ENCODE results near the gene DOK7.

Gene DOK7, protein sequence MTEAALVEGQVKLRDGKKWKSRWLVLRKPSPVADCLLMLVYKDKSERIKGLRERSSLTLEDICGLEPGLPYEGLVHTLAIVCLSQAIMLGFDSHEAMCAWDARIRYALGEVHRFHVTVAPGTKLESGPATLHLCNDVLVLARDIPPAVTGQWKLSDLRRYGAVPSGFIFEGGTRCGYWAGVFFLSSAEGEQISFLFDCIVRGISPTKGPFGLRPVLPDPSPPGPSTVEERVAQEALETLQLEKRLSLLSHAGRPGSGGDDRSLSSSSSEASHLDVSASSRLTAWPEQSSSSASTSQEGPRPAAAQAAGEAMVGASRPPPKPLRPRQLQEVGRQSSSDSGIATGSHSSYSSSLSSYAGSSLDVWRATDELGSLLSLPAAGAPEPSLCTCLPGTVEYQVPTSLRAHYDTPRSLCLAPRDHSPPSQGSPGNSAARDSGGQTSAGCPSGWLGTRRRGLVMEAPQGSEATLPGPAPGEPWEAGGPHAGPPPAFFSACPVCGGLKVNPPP

DNA sequence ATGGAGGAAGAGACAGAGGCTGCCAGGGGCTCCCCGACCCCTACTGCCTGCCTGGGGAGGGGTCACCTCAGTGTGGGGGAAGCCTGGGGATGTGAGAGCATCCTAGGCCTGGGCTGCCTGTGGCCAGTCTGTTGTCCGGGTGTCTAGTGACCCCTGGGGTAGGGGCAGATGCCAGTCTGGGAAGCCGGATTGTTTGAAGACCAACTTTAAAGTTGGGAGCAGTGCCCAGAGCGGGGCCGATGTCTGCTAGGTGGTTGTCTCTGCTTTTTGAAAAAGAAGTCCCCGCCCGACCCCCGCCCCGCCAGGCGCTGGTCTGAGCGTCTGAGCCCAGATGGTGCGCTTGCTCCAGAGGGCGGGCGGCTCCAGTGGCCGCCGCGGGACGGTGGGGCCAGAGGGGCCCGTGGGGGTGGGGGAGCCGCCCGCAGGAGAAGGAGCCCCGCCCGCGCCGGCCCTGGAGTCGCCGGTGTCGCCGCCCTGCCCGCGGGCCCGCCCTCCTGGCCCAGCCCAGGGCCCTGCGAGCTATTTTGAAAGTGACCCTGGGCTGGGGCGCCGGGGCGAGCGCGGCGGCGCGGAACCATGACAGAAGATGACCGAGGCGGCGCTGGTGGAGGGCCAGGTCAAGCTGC lies at the start of gene DOK7:
TSS of gene DOK7 (plus strand) at position 517 of the 626 bp plus-strand sequence. CDS start at position 587, 70 bp downstream.
- no peak for DNase-seq (ENCODE audit: low spot score)

DNA sequence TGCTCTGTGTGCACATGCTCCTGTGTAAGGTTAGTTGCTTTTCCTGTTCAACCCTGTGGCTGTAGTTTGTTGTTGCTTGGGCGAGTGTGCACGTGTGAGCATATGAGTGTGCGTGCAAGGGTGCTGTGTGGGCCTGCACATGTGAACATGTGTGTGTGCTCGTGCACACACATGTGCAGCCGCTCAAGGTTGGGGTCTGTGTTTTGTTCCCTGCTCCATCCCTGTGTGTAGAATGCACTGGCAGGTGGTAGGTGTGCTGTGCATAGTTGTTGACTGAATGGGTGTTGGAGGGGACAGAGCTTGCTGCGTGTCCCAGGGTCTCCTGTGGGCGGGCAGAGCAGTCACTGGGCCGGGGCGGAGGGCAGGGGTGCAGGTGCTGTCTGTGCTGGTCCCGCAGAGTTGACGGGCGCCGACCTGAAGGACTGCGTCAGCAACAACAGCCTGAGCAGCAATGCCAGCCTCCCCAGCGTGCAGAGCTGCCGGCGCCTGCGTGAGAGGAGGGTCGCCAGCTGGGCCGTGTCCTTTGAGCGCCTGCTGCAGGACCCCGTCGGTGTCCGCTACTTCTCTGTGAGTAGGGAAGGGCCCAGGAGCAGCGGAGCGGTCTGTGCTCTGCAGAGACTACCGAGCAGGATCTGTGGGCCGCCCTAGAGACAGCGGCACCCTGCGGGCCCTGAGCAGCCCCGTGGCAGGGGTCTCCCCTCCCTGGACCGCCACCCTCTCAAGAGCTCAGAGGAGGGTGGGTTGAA lies 49.3 kb upstream of the DOK7 start:
- DNase-seq (ENCODE audit: low spot score) = no peak

DNA sequence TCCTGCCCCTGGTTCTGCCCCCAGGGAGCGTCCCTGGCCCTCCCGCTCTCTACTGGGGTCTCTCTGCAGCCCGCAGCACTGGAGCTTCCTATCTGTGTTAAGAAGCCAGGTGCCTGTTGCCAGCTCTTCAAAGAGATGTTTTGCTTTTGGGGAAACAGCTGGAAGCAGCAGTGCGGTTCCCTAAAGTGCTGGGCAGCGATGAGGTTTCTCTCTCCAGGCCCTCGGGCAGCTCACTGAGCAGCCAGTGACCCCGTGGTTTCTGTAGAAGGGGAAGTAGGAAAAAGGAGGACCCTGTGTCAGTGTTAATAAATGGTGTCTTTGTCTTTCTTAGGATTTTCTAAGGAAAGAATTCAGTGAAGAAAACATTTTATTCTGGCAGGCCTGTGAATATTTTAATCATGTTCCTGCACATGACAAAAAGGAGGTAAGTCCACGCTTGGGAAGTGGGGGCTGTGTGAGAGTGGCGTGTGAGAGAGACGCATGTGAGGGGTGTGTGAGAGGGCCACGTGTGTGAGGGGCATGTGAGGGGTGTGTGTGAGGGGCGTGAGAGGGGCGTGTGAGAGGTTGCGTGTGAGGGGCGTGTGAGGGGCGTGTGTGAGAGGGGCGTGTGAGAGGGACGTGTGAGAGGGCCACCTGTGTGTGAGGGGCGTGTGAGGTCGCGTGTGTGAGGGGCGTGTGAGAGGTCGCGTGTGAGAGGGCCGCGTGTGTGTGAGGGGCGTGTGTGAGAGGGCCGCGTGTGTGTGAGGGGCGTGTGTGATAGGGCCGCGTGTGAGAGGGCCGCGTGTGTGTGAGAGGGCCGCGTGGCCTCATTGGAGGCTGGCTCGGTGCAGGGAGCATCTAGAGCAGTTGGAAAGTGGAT lies 48.5 kb upstream of the DOK7 start:
- no peak for DNase-seq (ENCODE audit: low spot score)

DNA sequence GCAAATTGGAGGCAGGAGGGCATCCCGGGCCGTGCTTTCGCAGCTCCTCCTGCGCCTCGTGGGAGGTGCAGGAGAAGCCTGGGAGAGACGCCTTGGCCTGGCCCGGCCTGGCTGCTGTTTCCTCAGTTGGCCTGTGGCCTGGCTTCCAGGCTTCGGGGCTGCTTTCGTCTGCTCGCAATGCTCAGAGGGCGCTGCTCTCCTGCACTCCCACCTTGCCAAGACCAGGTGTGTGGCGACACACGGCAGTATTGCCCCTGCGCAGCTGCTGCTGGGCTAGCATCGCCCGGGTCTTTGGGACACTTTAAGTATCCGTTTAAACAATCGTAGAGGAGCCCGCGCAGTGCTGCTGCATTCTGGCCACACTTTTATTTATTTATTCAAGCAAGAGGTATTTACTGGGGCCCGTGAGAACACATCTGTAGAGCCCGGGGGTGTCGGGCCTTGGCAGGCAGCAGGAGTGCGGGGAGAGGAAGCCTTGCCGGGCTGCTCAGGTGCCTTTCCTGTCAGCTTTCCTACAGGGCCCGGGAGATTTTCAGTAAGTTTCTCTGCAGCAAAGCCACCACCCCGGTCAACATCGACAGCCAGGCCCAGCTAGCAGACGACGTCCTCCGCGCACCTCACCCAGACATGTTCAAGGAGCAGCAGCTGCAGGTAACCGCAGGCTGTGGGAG lies 47.5 kb upstream of the DOK7 start:
- no peak for DNase-seq (ENCODE audit: low spot score)

DNA sequence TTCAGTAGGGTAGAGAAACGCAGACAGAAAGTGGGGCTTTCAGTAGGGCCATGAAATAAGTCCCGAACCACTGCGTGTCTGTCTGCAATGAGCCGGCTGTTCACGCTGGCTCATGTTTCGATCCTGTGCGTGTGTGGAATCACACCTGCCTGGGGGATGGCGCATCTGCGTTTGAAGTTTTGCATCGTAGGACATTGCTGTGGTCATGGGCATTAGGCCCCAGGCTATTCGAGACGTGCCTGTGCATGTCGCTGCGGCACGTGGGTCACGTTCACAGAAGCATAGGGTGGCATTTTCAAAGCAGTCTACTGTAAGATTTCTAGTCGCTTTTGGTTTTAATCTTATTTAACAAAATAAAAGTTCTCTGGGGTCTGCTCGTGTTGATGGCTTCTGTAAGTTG lies 46.8 kb upstream of the DOK7 start:
- no peak for DNase-seq (ENCODE audit: low spot score)

DNA sequence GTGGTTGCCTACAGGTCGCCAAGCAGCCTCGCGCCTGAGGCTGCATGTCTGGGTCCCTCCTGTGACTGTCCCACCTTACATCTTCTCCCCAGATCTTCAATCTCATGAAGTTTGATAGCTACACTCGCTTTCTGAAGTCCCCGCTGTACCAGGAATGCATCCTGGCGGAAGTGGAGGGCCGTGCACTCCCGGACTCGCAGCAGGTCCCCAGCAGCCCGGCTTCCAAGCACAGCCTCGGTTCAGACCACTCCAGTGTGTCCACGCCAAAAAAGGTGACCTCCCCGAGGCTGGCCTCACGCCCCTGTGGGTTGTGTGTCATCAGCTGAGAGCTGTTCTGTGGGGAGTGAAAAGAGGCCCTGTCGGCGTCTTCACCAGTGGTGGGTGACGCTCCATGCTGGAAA lies 46.3 kb upstream of the DOK7 start:
- DNase-seq (ENCODE audit: low spot score) = no peak

DNA sequence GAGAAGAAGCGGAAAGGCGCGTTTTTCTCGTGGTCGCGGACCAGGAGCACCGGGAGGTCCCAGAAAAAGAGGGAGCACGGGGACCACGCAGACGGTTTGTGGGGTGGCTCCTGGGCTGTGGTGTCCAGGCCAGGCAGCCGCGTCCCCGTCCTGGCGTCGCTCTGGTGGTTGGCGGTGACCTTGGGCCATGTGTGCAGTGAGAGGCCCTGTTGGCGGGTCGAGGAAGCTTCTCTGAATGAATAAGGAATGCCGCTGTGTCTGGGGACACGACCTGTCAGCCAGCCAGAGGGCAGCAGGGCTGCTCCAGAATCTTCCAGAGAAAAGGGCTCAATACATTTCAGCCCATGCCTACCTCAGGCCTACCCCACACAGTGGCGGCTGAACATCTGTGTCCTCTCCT lies 45.7 kb upstream of the DOK7 start:
- no peak for DNase-seq (ENCODE audit: low spot score)

DNA sequence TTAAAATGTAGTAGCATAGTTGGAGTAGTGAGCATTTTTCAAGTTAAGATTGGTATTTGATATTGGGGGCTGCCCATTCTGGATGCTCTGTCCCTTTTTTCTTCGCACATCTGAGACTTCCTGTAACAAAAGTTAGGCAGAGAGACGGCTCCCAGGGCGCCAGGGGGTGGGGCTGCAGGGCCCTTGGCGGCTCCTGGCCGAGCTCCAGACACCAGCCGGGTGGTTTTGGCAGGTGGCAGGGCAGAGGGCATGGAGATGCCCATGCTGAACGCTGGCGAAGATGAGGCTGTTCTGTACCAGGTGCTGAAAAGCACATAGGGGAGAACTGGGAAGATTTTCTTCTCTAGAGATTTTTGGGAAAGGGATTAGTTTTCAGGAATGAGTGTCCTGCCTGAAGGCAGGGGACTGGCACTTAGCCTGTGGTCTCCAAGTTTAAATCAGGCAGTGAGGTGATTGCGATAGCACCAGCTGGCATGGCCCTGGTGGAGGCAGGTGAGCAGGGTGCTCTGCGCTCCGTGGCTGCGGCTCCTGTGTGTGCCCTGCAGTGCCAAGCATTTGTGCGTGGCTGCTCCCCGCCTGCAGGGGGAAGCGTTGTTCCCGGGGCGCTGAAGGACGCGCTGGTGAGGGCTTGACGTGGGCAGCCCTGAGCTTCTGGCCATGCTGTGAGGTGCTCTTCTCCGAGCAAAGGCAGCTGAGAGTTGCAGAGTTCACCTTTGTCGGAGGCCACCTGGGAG lies 44.9 kb upstream of the DOK7 start:
- no peak for DNase-seq (ENCODE audit: low spot score)

DNA sequence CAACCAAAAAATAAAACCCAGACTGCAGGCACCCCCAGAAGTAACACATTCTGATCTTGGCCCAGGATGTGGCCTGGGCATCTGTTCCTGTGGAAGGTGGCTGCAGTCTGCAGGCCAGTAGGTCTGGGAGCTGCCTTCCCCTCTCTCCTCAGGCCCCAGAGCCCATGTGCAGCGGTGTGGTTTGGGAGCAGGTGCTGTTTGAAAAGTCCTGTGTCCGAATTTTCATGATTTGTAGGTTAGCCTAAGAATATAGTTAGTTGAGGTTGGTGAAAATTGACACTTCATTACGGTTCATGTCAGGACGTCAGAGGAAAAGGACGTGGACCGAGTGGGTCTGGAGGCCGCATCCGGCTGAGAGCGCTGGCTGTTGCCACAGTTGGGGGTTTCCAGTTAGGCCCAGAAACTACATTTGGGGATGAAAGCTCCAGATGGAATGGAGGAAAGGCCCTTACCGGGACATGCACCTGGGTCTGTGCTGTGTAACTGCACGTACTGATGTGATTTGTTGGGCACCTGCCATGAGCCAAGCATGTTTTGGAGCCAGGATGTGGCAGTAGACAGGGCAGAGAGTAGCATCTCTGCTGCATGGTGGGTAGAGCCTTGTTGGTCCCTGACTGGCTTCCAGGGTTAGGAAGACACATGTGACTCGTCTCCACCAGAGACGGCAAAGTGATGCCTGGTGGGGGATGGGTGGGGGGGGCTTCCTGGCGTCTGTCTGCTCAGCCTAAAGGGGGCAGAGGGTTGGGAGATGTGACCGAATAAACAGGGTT lies 43.1 kb upstream of the DOK7 start:
- DNase-seq (ENCODE audit: low spot score) = no peak

DNA sequence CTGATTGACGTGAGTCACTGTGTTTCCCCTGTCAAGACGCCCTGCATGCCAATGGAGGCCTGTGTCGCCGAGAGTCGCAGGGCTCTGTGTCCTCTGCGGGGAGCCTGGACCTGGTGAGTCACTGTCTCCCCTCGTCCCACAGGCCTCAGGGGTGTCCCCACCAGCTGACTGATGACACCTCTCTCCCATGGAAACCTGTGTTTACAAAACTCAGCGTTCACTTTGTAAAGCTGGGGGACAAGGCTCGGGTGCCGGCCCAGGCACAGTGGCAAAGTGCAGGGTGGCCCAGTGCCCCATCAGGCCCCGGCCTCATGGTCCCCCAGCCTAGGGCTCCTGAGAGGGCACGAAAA lies 42.5 kb upstream of the DOK7 start:
- DNase-seq (ENCODE audit: low spot score) = no peak

DNA sequence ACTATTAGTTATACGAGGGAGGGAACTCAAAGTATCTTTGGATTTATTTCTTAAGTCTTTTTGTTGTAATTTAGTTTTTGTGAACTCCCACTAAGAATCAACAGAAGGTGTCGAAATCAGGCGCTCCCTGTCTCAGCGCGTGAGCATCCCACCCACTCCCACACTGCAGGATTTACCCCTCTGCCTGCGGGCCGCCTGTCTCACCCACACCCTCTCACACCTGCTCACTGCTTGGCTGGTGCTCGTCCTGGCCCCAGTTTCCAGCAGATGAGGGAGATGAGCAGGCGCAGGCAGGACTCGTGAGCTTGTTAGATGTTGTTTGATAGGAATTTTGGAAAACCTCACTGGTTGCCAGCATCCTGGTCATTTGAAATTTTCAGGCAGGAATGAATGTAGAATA lies 42.1 kb upstream of the DOK7 start:
- no peak for DNase-seq (ENCODE audit: low spot score)

DNA sequence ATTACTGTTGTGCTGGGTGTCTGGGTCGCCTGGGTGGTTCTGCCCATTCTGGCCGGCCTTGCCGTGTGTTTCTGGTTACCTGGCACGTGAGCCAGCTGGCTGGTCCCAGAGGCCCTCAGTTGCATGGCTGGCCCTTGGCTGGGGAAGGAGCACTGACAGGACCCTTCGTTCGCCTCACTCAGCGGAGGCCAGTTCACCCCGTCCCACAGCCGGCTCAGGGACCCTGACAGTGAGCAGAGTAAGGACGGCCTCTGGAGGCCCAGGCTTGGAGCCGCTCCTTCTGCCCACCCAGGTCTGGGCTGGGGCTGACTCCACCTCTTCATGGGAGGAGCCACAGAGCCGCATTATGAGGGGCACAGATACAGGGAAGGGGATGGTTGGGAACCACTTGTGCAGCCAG lies 41.6 kb upstream of the DOK7 start:
- DNase-seq (ENCODE audit: low spot score) = no peak

DNA sequence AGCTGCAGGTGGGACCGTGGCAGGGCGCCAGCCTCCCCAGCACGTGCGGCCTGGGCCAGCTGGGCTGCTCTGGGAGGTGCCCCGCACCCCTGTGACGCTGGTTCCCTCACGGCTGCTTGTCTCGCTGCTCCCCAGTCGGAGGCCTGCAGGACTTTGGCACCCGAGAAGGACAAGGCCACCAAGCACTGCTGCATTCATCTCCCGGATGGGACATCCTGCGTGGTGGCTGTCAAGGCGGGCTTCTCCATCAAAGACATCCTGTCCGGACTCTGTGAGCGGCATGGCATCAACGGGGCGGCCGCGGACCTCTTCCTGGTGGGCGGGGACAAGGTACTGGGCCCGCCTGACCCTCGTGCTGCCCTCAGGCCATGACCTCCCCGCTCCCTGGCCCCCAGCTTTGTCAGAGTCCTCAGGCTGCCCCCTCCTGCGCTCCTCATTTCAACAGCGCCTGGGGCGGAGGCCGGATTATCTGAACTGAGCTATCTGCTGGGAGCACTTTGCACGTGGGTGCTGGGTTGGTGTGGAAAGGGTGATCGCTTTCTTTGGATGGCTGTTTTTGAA lies 40.8 kb upstream of the DOK7 start:
- DNase-seq (ENCODE audit: low spot score) = no peak

DNA sequence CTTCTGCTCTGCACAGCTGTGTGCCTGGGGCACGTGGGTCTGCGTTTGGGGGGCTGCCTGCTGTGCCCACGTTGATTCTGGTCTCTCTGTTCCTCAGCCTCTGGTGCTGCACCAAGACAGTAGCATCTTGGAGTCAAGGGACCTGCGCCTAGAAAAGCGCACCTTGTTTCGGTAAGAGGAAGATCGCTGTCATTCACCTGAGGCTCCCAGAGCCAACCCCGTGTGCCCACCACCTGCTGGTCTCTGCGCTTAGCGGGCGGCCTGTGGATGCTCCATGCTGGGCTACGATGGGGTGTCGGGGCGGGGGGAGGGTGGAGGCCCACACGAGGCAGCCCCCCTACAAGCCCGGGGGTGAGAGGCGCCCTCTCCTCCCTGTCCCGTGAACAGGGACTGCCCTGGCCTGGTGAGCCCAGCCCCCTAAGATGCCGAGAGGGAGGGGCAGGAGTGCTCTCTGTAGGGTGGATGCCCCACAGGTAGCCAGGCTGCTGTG lies 40.3 kb upstream of the DOK7 start:
- no peak for DNase-seq (ENCODE audit: low spot score)

DNA sequence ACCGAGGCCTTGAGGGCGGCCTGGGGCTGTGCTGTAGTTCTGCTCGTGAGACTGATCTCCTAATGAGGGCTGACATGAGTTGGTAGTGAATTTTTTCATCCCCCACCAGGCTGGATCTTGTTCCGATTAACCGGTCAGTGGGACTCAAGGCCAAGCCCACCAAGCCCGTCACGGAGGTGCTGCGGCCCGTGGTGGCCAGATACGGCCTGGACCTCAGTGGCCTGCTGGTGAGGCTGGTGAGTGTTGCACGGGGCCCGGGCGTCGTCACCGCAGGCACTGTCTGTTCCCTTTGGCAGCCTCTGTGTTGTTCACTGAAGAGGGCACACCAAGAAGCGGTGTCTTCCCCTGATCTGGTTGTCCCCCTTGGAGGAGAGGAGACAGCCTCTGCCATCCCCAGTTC lies 39.7 kb upstream of the DOK7 start:
- no peak for DNase-seq (ENCODE audit: low spot score)

DNA sequence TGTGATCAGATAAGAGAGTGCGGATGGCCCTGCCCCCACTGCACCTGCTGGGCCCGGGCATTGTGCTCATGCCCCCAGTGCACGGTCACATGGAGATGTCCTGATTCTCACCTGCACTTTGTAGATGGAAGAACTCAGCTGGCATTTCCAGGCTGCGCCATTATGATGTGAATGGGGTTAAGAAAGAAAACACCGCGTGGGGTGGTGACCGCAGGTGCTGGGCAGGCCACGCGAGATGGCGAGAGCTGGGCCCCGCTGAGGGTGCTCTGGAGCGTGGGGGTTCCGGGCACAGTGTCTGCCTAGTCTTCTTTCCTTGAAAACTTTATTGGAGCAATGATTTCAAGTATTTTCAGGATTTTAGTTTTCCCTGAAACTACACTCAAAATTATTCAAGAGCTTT lies 39.2 kb upstream of the DOK7 start:
- DNase-seq (ENCODE audit: low spot score) = no peak

DNA sequence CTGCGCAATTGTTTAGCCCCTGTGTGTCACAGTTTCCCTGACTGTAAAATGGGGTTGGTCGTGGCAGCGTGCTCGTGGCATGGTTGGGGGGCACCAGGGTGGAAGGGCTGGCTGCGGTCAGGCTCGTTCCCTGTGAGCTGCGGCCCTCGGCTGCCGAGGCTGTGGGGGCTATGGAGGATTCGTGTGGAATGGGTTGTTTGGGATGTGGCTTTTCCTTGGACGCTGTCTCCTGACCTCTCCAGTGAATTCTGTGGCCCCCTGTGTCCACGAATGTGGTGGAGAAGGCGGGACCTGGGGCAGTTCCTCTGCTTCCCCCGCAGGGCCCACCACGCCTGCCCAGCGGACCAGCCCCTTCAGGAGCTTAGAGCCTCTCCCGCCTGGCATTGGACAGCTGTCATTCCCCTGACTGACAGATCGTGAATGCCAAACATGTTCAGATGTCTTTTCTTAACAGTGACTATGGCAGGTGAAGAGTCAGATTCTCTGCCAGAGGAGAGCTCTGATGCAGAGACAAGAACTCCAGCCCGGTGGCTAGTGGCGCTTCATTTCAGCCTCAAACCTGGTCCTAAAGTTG lies 38.5 kb upstream of the DOK7 start:
- no peak for DNase-seq (ENCODE audit: low spot score)

DNA sequence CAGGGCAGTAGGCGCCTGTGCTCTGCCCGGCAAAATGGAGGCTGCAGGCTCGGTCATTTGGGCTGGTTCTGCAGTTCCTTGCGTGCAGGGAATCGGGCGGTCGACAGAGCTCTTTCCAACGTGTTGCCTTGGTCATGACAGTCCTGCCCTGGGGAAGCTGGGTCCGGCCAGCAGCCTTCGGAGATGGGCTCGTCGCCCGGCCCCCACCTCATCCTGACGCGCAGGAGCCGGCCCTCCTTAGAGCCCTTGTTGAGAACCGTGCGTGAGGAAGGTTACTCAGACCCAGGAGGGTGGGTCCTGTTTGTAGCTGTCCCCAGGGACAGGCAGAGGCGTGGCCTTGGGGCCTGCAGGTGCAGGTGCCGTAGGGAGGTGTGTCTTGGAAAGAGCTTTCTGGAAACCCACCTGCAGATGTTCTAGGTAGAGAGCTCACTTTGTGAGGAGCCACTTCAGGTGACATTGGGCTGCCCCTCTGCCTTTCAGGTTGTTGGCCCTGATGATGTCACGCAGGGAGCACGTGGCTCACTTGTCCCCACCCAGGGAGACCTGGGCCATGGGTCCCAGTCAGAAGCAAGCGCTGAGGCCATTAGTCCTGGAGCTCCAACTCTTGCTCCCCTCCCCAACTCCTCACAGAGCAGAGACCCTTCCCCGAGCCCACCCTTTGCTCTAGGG lies 36.5 kb upstream of the DOK7 start:
- DNase-seq (ENCODE audit: low spot score) = no peak

DNA sequence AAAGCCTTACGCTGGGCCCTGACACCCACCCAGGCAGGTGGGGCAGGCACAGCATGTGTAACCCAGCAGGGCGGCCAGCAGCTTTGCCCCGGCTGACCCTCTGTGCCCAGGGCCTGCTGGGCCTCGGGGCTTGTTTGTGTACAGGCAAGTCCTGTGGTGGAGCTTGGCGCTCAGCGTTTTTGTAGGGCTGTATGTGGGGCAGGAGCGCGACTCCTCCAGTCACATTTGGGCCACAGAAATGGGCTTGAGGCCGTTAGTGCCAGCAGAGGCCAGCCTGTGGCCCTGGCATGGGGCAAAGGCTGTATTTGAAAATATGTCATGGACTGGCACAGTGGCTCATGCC lies 36.0 kb upstream of the DOK7 start:
- DNase-seq (ENCODE audit: low spot score) = no peak

Data from hematopoietic multipotent progenitor cell treated with erythropoietin and hydrocortisone succinate and interleukin-3 and kit ligand, for 15 days (in vitro differentiated cells).